Stimulated activated CD8-positive, alpha-beta memory T cell treated with anti-CD3 and anti-CD28 coated beads, Interleukin-4, amount 100 ng/mL, for 24 hours (primary cell): ENCODE data around the gene DISC1.

Experiments used
- DNase-seq: peaks from one replicate; pipeline ENCODE4 v3.0.0-alpha.2; 2020; ENCODE audit warnings: low read depth

DISC1 gene

GRCh38 chr1:231817801-231818200 lies 191.2 kb downstream of the DISC1 start:
- DNase-seq = no peak

- no peak for DNase-seq
Measured at GRCh38 chr1:231818337-231818736, 191.7 kb downstream of the DISC1 start.

DNA sequence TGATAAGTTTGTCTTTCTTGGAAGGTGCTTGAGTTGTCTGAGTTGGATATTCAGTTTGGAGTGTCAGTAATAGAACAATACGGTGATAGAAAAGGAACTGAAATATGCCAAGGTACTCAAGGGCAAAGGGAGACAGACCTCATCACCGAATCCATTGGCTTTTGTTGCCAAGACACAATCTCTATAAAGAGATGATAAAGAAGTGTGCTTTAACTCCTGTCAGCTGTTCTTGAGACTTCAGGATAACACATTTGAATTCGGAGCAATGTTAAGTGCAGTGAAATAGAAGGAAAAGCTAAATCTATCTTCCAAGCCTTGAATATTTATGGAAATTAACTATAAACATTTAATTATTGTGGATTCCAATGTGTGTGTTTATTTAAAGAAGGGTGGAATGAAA lies 194.7 kb downstream of the DISC1 start:
- no peak for DNase-seq

- DNase-seq = no peak
Measured at GRCh38 chr1:231822041-231822440, 195.5 kb downstream of the DISC1 start.

DNA sequence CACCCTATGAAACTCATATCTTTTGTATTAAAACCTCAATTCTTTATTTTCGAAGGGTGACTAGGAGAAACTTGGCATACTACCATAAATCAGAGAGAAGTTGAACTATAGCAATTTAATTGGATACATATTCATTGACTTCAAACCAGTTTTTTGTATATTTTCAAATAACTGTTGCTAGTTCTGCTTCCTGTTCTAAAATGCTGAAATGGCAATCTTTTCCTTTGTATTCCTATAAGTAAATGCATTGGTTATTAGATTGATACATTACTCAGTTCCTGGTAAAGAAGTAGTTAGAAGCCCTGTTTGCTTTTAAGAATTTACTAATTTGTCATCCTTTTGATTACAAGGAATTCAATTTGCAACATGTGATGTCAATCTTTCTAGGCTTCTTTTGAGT lies 200.0 kb downstream of the DISC1 start:
- no peak for DNase-seq

DNA sequence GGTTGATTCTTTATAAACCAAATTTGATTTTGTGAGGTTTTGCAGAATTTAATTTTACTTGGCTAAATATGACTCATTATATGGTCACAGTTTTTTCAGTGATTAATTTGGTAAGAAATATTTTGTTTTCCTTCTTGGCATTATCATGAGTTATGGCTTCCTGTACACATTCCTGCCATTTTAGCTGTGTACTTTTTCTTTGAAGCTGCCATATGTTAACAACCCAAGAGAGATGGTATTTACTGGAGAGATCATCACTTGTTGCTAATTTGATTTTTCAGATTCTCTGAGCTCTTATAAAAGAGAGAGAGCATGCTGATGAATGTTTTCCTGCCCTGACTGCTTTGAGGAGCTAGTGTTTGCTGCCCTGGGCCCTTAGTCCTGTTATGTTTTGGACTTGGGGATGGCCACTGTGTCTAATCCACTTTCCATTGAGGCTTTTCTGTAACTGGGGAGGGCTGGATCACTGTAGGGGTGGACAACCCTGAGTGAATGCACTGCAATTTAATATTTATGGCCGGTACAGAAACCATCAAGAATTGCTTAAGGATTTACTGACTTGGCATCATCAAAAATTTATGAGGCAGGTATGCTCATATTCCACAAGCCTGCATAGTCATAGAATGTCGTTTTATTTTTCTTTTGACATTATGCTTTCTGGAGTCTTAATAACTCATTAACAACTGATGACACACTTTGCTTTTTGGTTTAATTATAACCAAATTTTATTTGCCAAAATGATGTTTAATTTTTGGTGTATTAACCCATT lies 200.9 kb downstream of the DISC1 start:
- no peak for DNase-seq

DNA sequence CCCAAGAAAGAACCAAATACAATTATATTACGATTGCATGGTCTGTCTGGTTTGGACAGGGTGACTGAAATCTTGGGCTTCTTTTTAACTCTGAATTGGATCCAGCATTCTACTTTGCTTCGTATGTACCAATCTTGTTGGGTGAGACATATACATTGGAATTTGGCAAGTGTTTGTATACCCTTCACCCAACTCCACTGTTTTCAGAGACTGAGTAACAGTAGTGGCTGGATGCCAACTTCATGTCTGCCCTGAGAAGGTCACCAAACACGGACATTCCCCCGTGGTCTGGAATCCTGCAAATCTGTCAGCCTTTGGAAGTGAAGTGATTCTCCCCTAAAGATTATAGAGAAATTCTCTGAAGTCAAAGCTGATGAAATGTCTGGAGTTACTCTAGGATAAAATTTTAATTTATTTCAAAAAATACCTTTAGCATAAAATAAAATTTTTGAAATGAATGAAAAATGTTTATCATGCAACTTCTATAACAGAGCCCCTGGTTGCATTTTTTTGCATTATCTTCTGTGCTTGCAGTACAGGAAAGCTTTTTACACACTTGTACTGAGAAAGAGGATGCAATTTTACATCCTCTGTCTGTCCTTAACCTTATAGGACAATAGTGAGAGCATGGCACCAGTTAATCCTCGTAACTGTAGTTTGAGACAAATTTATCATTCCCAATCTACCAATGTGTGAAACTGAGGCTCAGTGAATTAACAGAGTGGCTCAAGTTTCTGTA lies 201.8 kb downstream of the DISC1 start:
- no peak for DNase-seq

DNA sequence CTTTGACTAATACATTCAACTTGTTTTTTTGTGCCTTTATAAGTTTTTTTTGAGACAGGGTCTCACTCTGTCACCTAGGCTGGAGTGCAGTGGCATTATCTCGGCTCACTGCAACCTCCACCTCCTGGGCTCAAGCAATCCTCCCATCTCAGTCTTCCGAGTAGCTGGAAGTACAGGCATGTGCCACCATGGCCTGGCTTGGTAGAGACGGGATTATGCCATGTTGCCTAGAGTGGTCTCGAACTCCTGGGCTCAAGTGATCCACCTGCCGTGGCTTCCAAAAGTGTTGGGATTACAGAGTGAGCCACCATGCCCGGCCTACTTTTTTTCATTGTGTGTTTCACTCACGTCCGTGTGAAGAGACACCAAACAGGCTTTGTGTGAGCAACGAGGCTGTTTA lies 202.7 kb downstream of the DISC1 start:
- DNase-seq = no peak

DNA sequence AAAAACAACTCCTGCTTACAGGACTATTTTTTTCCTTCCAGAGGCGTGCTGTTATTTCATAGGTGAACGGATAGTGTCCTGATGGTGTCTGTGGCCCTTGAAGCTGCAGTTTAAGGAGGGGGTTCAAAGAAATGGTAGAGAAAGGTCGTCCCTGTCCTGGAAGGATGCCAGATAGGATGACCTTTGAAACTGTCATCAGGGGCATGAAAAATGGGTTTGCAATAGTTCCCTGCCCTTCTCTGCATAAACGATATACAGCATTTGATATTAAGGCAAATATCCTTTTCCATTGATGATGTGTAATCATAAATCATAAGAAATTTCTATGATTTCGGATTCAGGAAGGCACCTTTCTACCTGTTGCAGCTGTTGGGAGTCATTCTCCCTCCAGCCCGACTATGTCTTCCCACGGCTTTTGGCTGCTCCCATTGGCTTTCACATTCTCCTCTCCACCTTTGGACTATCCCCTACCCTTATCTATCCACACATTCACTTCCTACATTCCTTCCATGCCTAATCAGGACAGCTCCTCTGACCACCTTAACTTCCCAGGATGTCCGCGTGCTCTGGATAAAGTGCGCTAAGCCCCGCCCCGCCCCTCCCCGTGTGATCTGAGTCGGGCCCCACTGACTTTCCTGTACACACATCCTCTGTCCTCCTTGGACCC lies 209.8 kb downstream of the DISC1 start:
- DNase-seq = no peak

- DNase-seq = no peak
Measured at GRCh38 chr1:231838521-231838920, 211.9 kb downstream of the DISC1 start.

DNA sequence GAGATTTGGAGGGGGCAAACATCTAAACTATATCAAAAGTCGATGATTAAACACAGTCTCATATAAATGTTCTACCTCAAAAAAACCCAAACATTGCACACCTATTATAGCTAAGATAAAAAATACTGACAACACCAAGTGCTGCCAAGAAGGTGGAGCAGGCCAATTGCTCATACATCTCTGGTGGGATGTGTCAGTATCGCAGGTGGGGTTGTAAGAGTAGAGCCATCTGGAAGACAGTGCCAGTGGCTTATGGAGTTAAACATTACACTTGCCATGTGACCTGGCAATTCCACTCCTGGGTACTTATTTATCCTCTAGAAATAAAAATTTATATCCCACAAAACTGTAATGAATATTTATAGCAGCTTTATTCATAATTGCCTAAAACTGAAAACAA lies 213.4 kb downstream of the DISC1 start:
- DNase-seq = no peak

GRCh38 chr1:231841616-231842344 lies 215.2 kb downstream of the DISC1 start:
- no peak for DNase-seq

DNA sequence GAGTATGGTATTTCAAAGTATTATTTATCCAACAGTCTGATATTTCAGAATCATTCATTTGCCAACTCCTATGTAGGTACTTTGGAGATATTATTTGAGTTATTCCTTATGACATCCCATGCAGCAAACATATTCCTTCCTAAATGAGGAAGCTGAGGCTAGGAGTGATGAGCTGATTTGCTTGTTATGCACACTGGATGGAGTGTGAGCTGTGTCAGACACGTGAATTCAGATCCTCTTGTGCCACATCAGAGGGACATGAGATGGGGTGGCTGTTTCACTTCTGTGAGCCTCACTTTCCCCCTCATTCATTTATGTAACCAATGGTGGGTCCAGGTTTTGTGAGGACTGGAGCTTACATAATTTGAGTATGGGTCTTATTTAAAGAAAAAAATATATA lies 215.9 kb downstream of the DISC1 start:
- DNase-seq = no peak

DNA sequence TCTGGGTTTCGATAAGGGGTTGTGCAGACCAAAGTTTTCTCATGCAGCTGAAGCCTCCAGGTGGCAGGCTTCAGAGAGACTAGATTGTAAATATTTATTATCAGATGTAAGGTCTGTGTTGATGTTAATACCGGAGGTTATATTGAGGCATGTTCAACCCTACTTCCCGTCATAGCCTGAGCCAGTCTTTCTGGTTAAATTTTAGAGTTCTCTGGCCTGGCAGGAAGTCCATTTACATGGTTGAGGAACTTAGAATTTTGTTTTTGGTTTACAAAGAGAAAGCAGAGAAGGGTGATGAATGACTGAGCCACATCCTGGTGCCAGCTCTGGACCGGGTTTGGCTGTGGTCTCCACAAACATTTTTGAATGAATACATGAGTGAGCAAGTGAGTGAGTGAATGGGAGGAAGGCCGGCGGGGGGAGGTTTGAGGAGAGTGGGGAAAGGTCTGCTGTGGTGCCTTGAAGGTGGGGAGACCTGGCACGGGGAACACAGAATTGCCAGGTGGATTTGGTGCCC lies 218.5 kb downstream of the DISC1 start:
- no peak for DNase-seq

GRCh38 chr1:231847612-231848397 lies 221.2 kb downstream of the DISC1 start:
- DNase-seq = no peak

- no peak for DNase-seq
Measured at GRCh38 chr1:231849981-231850380, 223.4 kb downstream of the DISC1 start.

- DNase-seq = no peak
Measured at GRCh38 chr1:231850786-231851185, 224.2 kb downstream of the DISC1 start.

- no peak for DNase-seq
Measured at GRCh38 chr1:231853588-231854207, 227.1 kb downstream of the DISC1 start.

DNA sequence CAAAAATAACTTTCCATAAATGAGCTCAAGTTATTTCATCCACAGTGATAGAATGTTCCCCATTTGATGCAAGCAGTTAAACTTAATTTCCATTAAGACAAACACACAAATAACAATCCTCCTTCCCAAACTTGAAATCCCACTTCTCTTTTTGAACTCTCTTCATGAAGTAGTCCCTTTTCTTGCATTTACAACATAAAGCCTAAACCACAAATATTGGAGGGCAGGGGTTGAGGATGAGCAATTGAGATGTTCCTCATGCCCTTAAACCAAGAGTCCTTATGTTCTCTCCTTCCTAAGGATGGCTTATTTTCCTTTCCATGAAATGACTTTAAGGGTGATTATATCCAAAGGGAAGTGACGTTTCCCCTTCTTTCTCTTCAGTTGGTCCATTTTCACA lies 228.8 kb downstream of the DISC1 start:
- no peak for DNase-seq

DNA sequence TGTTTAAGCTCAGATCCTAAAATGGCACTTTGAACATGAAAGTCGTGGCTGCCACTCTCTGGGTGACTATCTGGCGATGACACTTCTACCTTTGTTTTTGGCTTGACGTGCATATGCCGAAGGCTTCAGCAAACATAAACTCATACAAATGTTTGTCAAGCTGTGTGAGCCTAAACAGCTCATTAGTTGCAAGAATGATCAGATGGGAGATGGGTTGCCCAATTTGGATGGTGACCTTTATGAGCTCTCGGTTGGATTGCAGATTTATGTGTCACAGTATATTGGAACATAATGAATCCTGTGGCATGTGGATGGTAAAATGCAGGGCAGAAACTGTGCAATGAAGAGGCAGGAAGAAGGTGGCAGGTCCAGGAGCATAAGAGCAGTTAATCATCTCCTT lies 229.3 kb downstream of the DISC1 start:
- DNase-seq = no peak

DNA sequence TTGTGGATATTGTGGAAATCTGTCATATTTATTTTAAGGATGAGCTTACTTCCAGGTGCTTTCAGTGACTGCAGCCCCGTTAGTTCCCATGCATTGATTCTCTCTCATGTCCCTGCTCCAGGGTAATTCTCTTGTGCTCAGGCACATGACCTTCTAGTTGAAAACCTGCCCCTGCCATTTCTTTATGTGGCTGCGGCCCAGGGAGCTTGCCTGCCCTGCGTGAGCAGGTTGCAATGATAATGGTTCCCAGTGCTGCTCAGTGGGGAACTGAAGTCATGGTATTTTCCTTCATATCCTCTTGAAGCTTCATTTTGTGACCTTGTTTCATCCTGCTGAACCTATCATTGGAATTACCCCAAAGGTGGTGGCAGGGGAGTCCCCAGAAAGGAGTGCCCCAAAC lies 229.8 kb downstream of the DISC1 start:
- DNase-seq = no peak
